Muscle layer of duodenum (tissue), 2 donors: ENCODE results near the gene ABCC1.

ENCODE experiments used
- H3K27ac ChIP-seq: one replicate; pipeline ENCODE4 v1.7.0; 2013; ENCODE audit warnings: mild to moderate bottlenecking, low read length
- H3K27me3 ChIP-seq: one replicate; pipeline ENCODE4 v1.7.0; 2013; ENCODE audit warnings: low read depth, mild to moderate bottlenecking, control low read depth, low read length
- H3K36me3 ChIP-seq, 2 donors: one replicate each; pipeline ENCODE4 v1.7.0; 2013; ENCODE audit warnings: low read length in 2 of 2, control low read depth in 1 of 2, mild to moderate bottlenecking in 1 of 2; ENCODE audit not compliant: insufficient read depth in 2 of 2, control insufficient read depth in 1 of 2
- H3K4me1 ChIP-seq, 2 donors: one replicate each; pipeline ENCODE4 v1.7.0; 2013; ENCODE audit warnings: low read length in 2 of 2, mild to moderate bottlenecking in 2 of 2, control low read depth in 1 of 2, moderate library complexity in 1 of 2; ENCODE audit not compliant: insufficient read depth in 2 of 2, control insufficient read depth in 1 of 2
- H3K4me3 ChIP-seq, 2 donors: one replicate each; pipeline ENCODE4 v1.7.0; 2013; ENCODE audit warnings: low read length in 2 of 2, low read depth in 1 of 2, mild to moderate bottlenecking in 1 of 2
- H3K9me3 ChIP-seq, 2 donors: one replicate each; pipeline ENCODE4 v1.7.0; 2013; ENCODE audit warnings: low read length in 2 of 2, control low read depth in 1 of 2, mild to moderate bottlenecking in 1 of 2; ENCODE audit not compliant: control insufficient read depth in 1 of 2
- donor health status: healthy.

Gene ABCC1

DNA sequence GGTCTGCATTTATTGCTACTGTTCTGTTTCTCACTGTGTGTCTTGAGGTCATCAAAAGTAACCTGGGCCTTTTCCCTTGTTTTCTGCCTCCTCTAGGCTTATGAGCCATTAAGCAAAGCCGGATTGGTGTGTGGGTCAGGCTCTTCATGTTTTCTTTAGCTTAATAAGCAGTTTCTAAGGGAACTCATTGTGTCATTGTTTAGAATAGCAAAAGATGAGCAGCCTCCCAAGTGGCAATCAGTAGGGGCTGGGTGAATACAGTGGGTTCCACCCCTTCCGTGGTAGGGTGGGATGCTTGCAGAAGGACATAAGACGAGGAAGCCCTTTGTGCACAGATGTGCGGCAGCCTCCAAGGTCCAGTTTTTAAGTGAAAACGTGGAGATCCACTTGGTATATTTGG, 34.5 kb downstream of the ABCC1 start:
- Histone ChIP-seq H3K36me3 (no peaks in the 10 kb centered on the region), H3K4me1 (peaks cover 0 to 25% of the 10 kb centered on the region in 2 donors), H3K27me3 (no peaks in the 10 kb centered on the region), H3K4me3 (no peak overlapping the region), H3K27ac (no peak overlapping the region), H3K9me3 (no peaks in the 10 kb centered on the region)

DNA sequence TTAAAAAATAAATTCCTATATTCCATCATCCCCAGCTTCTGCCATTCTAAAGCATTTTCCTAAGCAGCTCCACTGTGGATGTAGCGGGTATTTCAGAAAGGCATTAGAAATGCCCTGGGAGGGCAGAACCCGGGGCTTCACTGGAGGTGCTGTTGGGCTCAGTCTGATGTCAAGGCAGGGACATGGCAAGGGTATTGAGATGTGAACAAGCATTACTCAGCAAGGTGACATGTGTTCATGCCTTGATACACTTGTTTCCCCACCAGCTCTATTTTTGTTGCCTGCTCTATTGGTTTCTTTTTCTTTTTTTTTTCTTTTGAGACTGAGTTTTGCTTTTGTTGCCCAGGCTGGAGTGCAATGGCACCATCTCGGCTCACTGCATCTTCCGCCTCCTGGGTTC, 35.7 kb downstream of the ABCC1 start:
- Histone ChIP-seq H3K9me3 (no peaks in the 10 kb centered on the region), H3K4me1 (peaks cover 0 to 34% of the 10 kb centered on the region in 2 donors), H3K36me3 (no peaks in the 10 kb centered on the region), H3K27me3 (no peaks in the 10 kb centered on the region), H3K4me3 (no peak overlapping the region), H3K27ac (no peak overlapping the region)

DNA sequence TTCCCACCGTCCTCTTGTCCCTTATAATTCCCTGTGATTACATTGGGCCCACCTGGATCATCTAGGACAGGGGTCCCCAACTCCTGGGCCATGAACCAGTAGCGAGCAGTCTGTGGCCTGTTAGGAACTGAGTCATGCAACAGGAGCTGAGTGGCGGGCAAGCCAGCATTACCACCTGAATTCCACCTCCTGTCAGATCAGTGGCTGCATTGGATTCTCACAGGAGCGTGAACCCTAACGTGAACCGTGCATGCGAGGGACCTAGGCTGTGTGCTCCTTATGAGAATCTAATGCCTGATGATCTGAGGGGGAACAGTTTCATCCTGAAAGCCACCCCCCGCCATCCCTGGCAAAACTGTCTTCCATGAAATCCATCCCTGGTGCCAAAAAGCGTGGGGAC, 36.8 kb downstream of the ABCC1 start:
- H3K9me3 ChIP-seq: no peaks in the 10 kb centered on the region
- no peak overlapping the region for H3K4me3 ChIP-seq
- no peaks in the 10 kb centered on the region for H3K36me3 ChIP-seq
- peaks cover 0 to 39% of the 10 kb centered on the region in 2 donors for H3K4me1 ChIP-seq
- H3K27ac ChIP-seq: no peak overlapping the region
- H3K27me3 ChIP-seq: no peaks in the 10 kb centered on the region

DNA sequence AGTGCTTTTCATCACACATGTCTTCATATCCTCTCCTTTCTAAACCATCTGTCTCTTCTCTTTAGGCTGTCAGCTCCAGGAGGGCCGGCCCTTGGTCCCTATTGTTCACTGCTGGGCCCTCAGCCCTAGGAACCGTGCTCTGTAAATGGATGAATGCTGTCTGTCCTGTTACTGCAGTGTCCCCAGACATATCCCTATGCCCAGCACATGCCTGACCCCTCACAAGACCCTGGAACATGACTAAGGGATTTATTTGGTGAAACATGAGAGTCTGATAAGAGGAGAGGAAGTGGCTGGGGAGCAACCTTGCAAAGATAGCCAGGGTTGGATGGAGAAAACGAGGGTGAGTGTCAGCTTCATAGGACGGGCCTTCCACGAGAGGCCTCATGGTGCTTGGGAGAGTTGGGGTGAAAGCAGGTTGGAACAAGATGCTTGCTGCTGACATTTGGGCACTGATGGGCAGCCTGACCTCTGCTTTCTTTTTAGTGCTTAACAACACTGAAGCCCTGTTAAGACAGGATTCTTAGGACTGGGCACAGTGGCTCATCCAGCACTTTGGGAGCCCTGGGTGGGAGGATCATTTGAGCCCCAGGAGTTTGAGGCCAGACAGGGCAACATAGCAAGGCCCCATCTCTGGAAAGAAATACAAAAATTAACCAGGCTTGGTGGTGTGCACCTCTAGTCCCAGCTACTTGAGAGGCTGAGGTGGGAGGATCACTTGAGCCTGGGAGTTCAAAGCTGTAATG, 39.0 kb downstream of the ABCC1 start:
- Histone ChIP-seq H3K9me3 (no peaks in the 10 kb centered on the region), H3K4me1 (peaks cover 0 to 35% of the 10 kb centered on the region in 2 donors), H3K36me3 (no peaks in the 10 kb centered on the region), H3K4me3 (no peak overlapping the region), H3K27ac (no peak overlapping the region), H3K27me3 (no peaks in the 10 kb centered on the region)

DNA sequence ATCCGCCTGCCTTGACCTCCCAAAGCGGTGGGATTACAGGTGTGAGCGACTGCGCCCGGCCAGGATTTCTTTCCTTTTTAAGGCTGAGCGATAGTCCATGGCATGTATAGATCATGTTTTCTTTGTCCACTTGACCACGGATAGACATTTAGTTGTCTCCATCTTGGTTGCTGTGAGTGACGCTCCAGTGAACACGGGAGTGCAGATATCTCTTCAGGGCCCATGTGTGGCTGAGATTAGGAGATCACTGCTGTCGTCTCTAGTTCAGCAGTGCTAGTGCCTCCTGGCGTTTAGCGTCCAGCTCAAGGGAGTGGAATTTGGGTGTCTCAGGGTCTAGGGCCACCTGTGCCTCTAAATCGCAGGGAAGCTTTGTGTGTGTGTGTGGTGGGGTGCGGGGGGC, 41.5 kb downstream of the ABCC1 start:
- Histone ChIP-seq H3K4me1 (peaks cover 6 to 41% of the 10 kb centered on the region in 2 donors), H3K9me3 (no peaks in the 10 kb centered on the region), H3K4me3 (no peak overlapping the region), H3K27me3 (no peaks in the 10 kb centered on the region), H3K27ac (no peak overlapping the region), H3K36me3 (no peaks in the 10 kb centered on the region)

DNA sequence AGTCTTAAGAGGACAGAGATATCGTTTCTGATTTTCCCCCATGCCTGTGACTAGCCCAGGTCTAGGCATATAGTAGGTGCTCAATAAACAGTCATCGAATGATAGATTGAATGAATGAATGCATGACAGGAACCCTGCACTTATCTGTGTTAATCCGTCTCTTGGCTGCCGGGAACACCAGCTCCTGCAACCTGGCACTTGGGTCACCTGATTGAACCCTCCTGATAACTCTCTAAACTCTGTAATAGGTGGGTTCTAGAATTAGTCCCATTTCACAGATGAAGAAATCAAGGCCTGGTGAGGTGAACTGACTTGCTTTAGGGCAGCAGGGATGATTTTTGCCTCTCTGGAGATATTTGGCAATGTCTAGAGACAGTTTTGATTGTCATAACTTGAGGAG, 43.7 kb downstream of the ABCC1 start:
- Histone ChIP-seq H3K27ac (no peak overlapping the region), H3K4me3 (no peak overlapping the region), H3K4me1 (peaks cover 13 to 49% of the 10 kb centered on the region in 2 donors), H3K36me3 (no peaks in the 10 kb centered on the region), H3K9me3 (no peaks in the 10 kb centered on the region), H3K27me3 (no peaks in the 10 kb centered on the region)

DNA sequence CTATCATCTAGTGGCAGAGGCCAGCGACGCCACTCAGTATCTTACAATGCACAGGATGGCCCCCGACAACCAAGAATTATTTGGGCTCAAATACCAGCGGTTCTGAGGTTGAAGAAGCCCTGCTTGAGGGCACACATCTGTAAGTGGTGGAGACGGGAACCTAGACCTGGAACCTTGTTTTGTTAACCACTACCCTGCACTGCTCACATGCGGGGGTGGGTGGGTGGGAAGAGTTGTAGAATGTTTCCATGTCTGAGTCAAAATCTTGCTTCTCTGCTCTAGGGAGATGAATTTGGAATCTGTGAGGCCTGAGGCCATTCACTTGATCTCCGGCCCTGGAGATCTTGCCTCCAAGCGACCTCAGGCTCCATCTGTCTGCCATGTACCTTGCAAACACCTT, 44.1 kb downstream of the ABCC1 start:
- H3K27me3 ChIP-seq: no peaks in the 10 kb centered on the region
- peak overlapping the region; percentile 6 for H3K27ac ChIP-seq
- H3K9me3 ChIP-seq: no peaks in the 10 kb centered on the region
- H3K4me3 ChIP-seq: no peak overlapping the region
- no peaks in the 10 kb centered on the region for H3K36me3 ChIP-seq
- peaks cover 17 to 49% of the 10 kb centered on the region in 2 donors for H3K4me1 ChIP-seq

DNA sequence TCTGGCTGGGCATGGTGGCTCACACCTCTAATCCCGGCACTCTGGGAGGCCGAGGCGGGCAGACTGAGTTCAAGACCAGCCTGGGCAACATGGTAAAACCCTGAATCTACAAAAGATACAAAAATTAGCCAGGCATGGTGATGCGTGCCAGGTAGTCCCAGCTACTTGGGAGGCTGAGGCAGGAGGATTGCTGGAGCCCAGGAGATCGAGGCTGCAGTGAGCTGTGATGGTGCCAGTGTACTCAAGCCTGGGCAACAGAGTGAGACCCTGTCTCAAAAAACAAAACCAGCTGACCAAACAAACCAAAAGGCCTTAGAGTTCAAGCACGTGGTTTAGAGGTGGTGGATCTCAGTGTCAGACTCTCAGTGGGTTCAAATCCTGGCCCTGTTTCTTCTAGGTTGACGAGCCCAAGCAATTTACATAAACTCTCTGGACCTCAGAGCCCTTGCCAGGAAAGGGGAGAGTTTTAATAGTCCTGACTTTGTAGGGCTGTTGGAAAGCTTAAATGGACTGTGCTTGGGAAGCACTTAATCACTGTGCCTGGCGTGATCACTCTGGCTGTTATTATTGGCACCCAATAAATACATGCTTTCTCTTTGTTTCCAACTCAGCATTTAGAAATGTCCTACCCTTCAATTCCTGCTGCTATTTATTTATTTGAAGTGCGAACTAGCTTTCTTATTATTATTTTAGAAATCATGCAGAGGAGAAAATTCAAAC, 44.7 kb downstream of the ABCC1 start:
- H3K36me3 ChIP-seq: no peaks in the 10 kb centered on the region
- peak overlapping the region; percentile 6 for H3K27ac ChIP-seq
- H3K4me3 ChIP-seq: no peak overlapping the region
- no peaks in the 10 kb centered on the region for H3K9me3 ChIP-seq
- no peaks in the 10 kb centered on the region for H3K27me3 ChIP-seq
- H3K4me1 ChIP-seq: peaks cover 18 to 51% of the 10 kb centered on the region in 2 donors

DNA sequence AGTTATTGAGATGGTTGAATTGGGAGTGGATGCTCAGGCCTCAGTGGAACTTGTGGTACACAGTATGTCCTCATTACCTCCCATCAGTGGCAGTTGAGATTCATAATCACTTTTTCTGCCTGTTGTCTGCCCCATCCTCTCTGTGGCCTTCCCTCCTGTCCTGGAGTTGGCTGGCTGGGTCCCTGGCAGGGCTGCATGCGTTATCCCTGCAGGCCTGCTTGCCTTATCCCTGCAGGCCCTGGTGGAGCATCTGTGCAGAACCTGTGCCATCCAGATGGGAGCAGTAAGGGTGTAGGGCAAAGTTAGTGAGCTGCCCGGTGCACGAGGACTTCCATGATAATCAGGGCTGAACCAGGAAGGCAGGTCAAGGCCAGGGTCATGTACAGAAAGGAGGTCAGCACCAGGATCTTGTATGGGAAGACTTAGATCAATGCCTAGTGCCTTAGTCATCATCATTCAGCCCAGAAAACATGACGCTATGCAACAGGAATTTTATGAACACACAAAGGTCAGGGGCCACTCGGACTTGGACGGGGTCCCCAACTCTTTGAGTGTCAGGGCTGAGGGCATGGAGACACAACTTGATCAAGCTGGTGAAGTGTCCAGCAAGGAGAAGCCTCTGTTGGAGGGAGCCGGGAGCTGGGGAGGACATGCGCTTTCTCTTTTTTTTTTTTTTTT, 47.2 kb downstream of the ABCC1 start:
- H3K4me3 ChIP-seq: no peak overlapping the region
- H3K4me1 ChIP-seq: peaks cover 18 to 37% of the 10 kb centered on the region in 2 donors
- peak overlapping the region; percentile 56 for H3K27ac ChIP-seq

DNA sequence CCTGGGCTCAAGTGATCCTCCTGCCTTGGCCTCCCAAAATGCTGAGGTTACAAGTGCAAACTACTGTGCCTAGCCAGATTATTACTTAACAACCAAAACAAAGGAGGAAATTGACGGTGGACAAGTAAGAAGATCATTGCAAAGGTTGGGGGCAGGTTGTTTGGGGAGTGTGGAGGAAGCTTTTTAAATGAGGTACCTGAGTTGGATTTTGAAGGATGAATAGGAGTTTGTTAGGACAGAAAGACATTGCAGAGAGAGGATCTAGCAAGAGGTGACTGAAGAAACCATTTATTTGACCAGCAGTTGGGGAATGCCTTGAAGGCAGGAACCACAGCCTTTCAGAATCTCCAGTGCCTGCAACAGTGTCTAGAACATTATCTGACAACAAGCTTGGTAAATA, 51.3 kb downstream of the ABCC1 start:
- H3K27me3 ChIP-seq: no peaks in the 10 kb centered on the region
- peaks cover 12 to 29% of the 10 kb centered on the region in 2 donors for H3K4me1 ChIP-seq
- no peaks in the 10 kb centered on the region for H3K9me3 ChIP-seq
- H3K27ac ChIP-seq: no peak overlapping the region
- no peak overlapping the region for H3K4me3 ChIP-seq
- H3K36me3 ChIP-seq: no peaks in the 10 kb centered on the region

More for the DNA sequence above, 47.2 kb downstream of the ABCC1 start:
- Histone ChIP-seq H3K9me3 (no peaks in the 10 kb centered on the region), H3K27me3 (no peaks in the 10 kb centered on the region), H3K36me3 (no peaks in the 10 kb centered on the region)

DNA sequence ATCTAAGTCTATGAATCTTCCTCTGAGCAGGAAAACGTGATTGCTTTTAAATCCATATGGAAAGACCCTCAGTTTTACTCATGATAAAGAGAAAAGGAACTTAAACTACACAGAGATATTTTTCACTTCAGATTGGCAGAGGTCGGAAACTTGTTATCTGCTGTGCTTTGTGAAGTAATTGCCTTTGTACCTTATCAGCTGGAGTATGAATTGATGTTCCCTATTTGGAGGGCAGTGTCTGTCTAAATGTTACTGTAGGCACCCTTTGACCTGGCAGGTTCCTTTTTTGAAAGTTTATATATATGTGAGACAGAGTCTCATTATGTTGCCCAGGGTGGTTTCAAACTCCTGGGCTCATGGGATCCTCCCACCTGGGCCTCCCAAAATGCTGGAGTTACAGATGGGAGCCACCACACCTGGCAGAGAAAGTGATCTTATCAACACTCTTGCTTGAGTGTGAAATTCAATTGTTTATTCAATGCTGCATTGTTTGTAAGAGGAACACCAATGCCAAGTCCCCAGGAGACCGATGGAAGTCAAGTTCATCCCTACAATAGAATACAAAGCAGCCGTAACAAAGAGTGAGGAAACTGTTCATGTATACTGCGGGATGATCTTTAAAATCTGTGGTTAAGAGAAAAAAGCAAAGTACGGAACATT, 52.3 kb downstream of the ABCC1 start:
- H3K27me3 ChIP-seq: no peaks in the 10 kb centered on the region
- peaks cover 6 to 22% of the 10 kb centered on the region in 2 donors for H3K4me1 ChIP-seq
- no peak overlapping the region for H3K4me3 ChIP-seq
- no peak overlapping the region for H3K27ac ChIP-seq
- H3K36me3 ChIP-seq: no peaks in the 10 kb centered on the region
- no peaks in the 10 kb centered on the region for H3K9me3 ChIP-seq
